ENCODE data around the gene CHTF8. TPM values are rescaled to one million over a fixed set of nuclear protein-coding genes. Genes with fewer than 3 reads are reported as not detected.

CHTF8 gene
- 100 to 1,000 TPM; 133 to 138 TPM for total RNA-seq

- Mint-ChIP-seq H3K9me3 (no peaks in the 10 kb centered on the region), H3K27ac (peak within 1 kb of the TSS; percentile 81), H3K27me3 (no peaks in the 10 kb centered on the region), H3K4me1 (peaks cover 59% of the 10 kb centered on the region), H3K4me3 (peak within 1 kb of the TSS; percentile 93), H3K36me3 (ENCODE audit: low read depth) (peaks cover 40% of the 10 kb centered on the region)
- peak; percentile 88 for DNase-seq
- POLR2A ChIA-PET, result interaction anchor here (0.6 to 3.0 kb wide), 24 partner anchors 8 to 603 kb away, joined by 3 to 28 read pairs (median 4); partner anchors contain the start of genes CYB5B, HAS3, SNTB2 and TANGO6
- CTCF ChIA-PET, result interaction anchor here (0.9 to 3.5 kb wide), 7 partner anchors 9 to 604 kb away, joined by 4 to 22 read pairs (median 9); no protein-coding TSS in a partner anchor
Observed at GRCh38 chr16:69132424-69133252, at the start of gene CHTF8, which contains the start of gene UTP4. CHTF8 (minus strand) TSS chr16:69132588; CDS start chr16:69121458, 11,130 bp downstream. UTP4 (plus strand) TSS chr16:69132649; CDS start chr16:69133460, 811 bp downstream.

GRCh38 chr16:69180011-69180338 lies 47.6 kb upstream of the CHTF8 start:
- H3K27me3 Mint-ChIP-seq, result no peaks in the 10 kb centered on the region
- ChIA-PET POLR2A (interaction anchor here (1.2 kb wide), 1 partner anchor 9 kb away, joined by 3 read pairs; no protein-coding TSS in a partner anchor), CTCF (interaction anchor here (0.6 kb wide), 1 partner anchor 100 kb away, joined by 4 read pairs; no protein-coding TSS in a partner anchor)
- no peaks in the 10 kb centered on the region for H3K9me3 Mint-ChIP-seq
- peaks cover 7% of the 10 kb centered on the region for H3K4me1 Mint-ChIP-seq
- H3K27ac Mint-ChIP-seq, result no peak overlapping the region
- no peaks in the 10 kb centered on the region for H3K36me3 Mint-ChIP-seq (ENCODE audit: low read depth)
- H3K4me3 Mint-ChIP-seq, result no peak overlapping the region
- DNase-seq, result no peak

GRCh38 chr16:69179328-69180010 lies 47.1 kb upstream of the CHTF8 start:
- H3K36me3 Mint-ChIP-seq (ENCODE audit: low read depth), result no peaks in the 10 kb centered on the region
- ChIA-PET CTCF (interaction anchor here (0.5 kb wide), 1 partner anchor 1009 kb away, joined by 3 read pairs; no protein-coding TSS in a partner anchor), POLR2A (interaction anchor here (1.1 to 1.2 kb wide), 2 partner anchors 8 to 9 kb away, joined by 3 read pairs; no protein-coding TSS in a partner anchor)
- H3K27ac Mint-ChIP-seq, result no peak overlapping the region
- H3K4me3 Mint-ChIP-seq, result no peak overlapping the region
- DNase-seq, result no peak
- no peaks in the 10 kb centered on the region for H3K27me3 Mint-ChIP-seq
- no peaks in the 10 kb centered on the region for H3K9me3 Mint-ChIP-seq
- peaks cover 4% of the 10 kb centered on the region for H3K4me1 Mint-ChIP-seq

GRCh38 chr16:69176033-69176800 lies 43.8 kb upstream of the CHTF8 start:
- ChIA-PET CTCF (no interaction called here), POLR2A (interaction anchor here (1.5 kb wide), 1 partner anchor 11 kb away, joined by 4 read pairs; the partner anchor contains the start of gene SNTB2)
- no peak for DNase-seq
- peaks cover 6% of the 10 kb centered on the region for H3K4me1 Mint-ChIP-seq
- H3K4me3 Mint-ChIP-seq, result no peak overlapping the region
- no peaks in the 10 kb centered on the region for H3K9me3 Mint-ChIP-seq
- H3K27me3 Mint-ChIP-seq, result no peaks in the 10 kb centered on the region
- no peak overlapping the region for H3K27ac Mint-ChIP-seq
- peaks cover 10% of the 10 kb centered on the region for H3K36me3 Mint-ChIP-seq (ENCODE audit: low read depth)

- ChIA-PET CTCF (no interaction called here), POLR2A (interaction anchor here (0.8 kb wide), 1 partner anchor 14 kb away, joined by 3 read pairs; no protein-coding TSS in a partner anchor)
- Mint-ChIP-seq H3K9me3 (no peaks in the 10 kb centered on the region), H3K36me3 (ENCODE audit: low read depth) (peaks cover 36% of the 10 kb centered on the region), H3K4me1 (peaks cover 24% of the 10 kb centered on the region), H3K4me3 (no peak overlapping the region), H3K27ac (no peak overlapping the region), H3K27me3 (no peaks in the 10 kb centered on the region)
- DNase-seq, result no peak
Observed at GRCh38 chr16:69171325-69172084, 39.1 kb upstream of the CHTF8 start.

GRCh38 chr16:69169607-69170352 lies 37.4 kb upstream of the CHTF8 start:
- no peaks in the 10 kb centered on the region for H3K27me3 Mint-ChIP-seq
- ChIA-PET POLR2A (interaction anchor here (1.3 kb wide), 1 partner anchor 37 kb away, joined by 5 read pairs; the partner anchor contains the start of genes CHTF8 and UTP4), CTCF (interaction anchor here (1.2 kb wide), 1 partner anchor 20 kb away, joined by 5 read pairs; no protein-coding TSS in a partner anchor)
- peaks cover 37% of the 10 kb centered on the region for H3K4me1 Mint-ChIP-seq
- H3K4me3 Mint-ChIP-seq, result no peak overlapping the region
- H3K36me3 Mint-ChIP-seq (ENCODE audit: low read depth), result peaks cover 47% of the 10 kb centered on the region
- H3K27ac Mint-ChIP-seq, result peak overlapping the region; percentile 33
- no peak for DNase-seq
- no peaks in the 10 kb centered on the region for H3K9me3 Mint-ChIP-seq

- ChIA-PET POLR2A (interaction anchor here (1.3 kb wide), 1 partner anchor 36 kb away, joined by 5 read pairs; the partner anchor contains the start of genes CHTF8 and UTP4), CTCF (interaction anchor here (1.2 to 3.0 kb wide), 2 partner anchors 19 to 117 kb away, joined by 5 to 11 read pairs; no protein-coding TSS in a partner anchor)
- Mint-ChIP-seq H3K9me3 (no peaks in the 10 kb centered on the region), H3K4me1 (peaks cover 39% of the 10 kb centered on the region), H3K4me3 (no peak overlapping the region), H3K27me3 (no peaks in the 10 kb centered on the region), H3K36me3 (ENCODE audit: low read depth) (peaks cover 49% of the 10 kb centered on the region), H3K27ac (no peak overlapping the region)
- no peak for DNase-seq
Observed at GRCh38 chr16:69169051-69169450, 36.7 kb upstream of the CHTF8 start.

- no peak overlapping the region for H3K4me3 Mint-ChIP-seq
- H3K27ac Mint-ChIP-seq, result peak overlapping the region; percentile 69
- ChIA-PET CTCF (interaction anchor here (0.6 to 3.0 kb wide), 6 partner anchors 16 to 143 kb away, joined by 3 to 16 read pairs (median 6); partner anchors contain the start of gene SNTB2), POLR2A (interaction anchor here (0.8 to 2.6 kb wide), 4 partner anchors 20 to 133 kb away, joined by 3 to 33 read pairs (median 6); partner anchors contain the start of genes CHTF8, SNTB2 and UTP4)
- DNase-seq, result no peak
- H3K9me3 Mint-ChIP-seq, result no peaks in the 10 kb centered on the region
- no peaks in the 10 kb centered on the region for H3K27me3 Mint-ChIP-seq
- H3K4me1 Mint-ChIP-seq, result peaks cover 37% of the 10 kb centered on the region
- peaks cover 54% of the 10 kb centered on the region for H3K36me3 Mint-ChIP-seq (ENCODE audit: low read depth)
Observed at GRCh38 chr16:69166946-69167930, 34.9 kb upstream of the CHTF8 start.

- Mint-ChIP-seq H3K4me3 (no peak overlapping the region), H3K9me3 (no peaks in the 10 kb centered on the region), H3K36me3 (ENCODE audit: low read depth) (peaks cover 56% of the 10 kb centered on the region), H3K27ac (peak overlapping the region; percentile 69), H3K27me3 (no peaks in the 10 kb centered on the region), H3K4me1 (peaks cover 37% of the 10 kb centered on the region)
- ChIA-PET CTCF (interaction anchor here (0.6 to 3.0 kb wide), 5 partner anchors 15 to 120 kb away, joined by 3 to 16 read pairs (median 9); partner anchors contain the start of gene SNTB2), POLR2A (interaction anchor here (1.2 to 2.6 kb wide), 3 partner anchors 21 to 35 kb away, joined by 3 to 33 read pairs (median 8); partner anchors contain the start of genes CHTF8, SNTB2 and UTP4)
- peak; percentile 48 for DNase-seq
Observed at GRCh38 chr16:69166221-69166833, 33.9 kb upstream of the CHTF8 start.

- DNase-seq, result no peak
- Mint-ChIP-seq H3K27ac (peak overlapping the region; percentile 69), H3K9me3 (no peaks in the 10 kb centered on the region), H3K36me3 (ENCODE audit: low read depth) (peaks cover 58% of the 10 kb centered on the region), H3K27me3 (no peaks in the 10 kb centered on the region), H3K4me3 (no peak overlapping the region), H3K4me1 (peaks cover 35% of the 10 kb centered on the region)
- CTCF ChIA-PET, result interaction anchor here (1.4 to 2.9 kb wide), 2 partner anchors 14 to 54 kb away, joined by 3 to 16 read pairs; no protein-coding TSS in a partner anchor
- POLR2A ChIA-PET, result interaction anchor here (1.3 to 2.6 kb wide), 3 partner anchors 13 to 33 kb away, joined by 4 to 33 read pairs (median 8); partner anchors contain the start of genes CHTF8, SNTB2 and UTP4
Observed at GRCh38 chr16:69165584-69165983, 33.2 kb upstream of the CHTF8 start.

Data from activated CD4-positive, alpha-beta memory T cell treated with anti-CD3 and anti-CD28 coated beads, Interleukin-2, amount 10 ng/mL, durations not matched to agents 7 days and 5 days (primary cell).